GM12864 (cell line): Measurements from ENCODE around the gene MRPL53.
"Not testable (repeated sequence)": the region's sequence is repeated elsewhere in the genome, so short reads cannot be mapped to it uniquely, and the experiment has no call there.

Source experiments
- DNase-seq: peaks from one replicate; pipeline ENCODE4 v3.0.0-alpha.2; 2011; ENCODE audit warnings: low read depth
- H3K4me3 ChIP-seq: 2 replicates; pipeline ENCODE4 v1.5.1; 2011; ENCODE audit warnings: mild to moderate bottlenecking, low read depth, low read length, control low read depth
- CTCF ChIP-seq: IDR thresholded peaks from 2 replicates; pipeline ENCODE4 v1.5.1; 2011; ENCODE audit warnings: low read depth, mild to moderate bottlenecking, moderate library complexity, low read length, control low read depth, inconsistent platforms; ENCODE audit errors: missing control alignments

The MRPL53 gene

GRCh38 chr2:74448771-74449170 lies 23.7 kb downstream of the MRPL53 start:
- no peak overlapping the region for H3K4me3 ChIP-seq
- no peak for TF ChIP-seq CTCF
- DNase-seq: no peak

- DNase-seq: no peak
- no peak for TF ChIP-seq CTCF
- H3K4me3 ChIP-seq: no peak overlapping the region
Observed at GRCh38 chr2:74447230-74447999, 25.1 kb downstream of the MRPL53 start.

GRCh38 chr2:74444498-74445318 lies 27.8 kb downstream of the MRPL53 start:
- TF ChIP-seq CTCF: no peak
- no peak overlapping the region for H3K4me3 ChIP-seq
- no peak for DNase-seq

- DNase-seq: not testable (repeated sequence)
- H3K4me3 ChIP-seq: peak overlapping the region; percentile 28; the same call in 1 of the 2 replicates
Observed at GRCh38 chr2:74442483-74443297, 29.8 kb downstream of the MRPL53 start.

- DNase-seq: no peak
Observed at GRCh38 chr2:74441690-74442482, 30.6 kb downstream of the MRPL53 start, which contains the start of gene RTKN. Gene RTKN (minus strand): TSS chr2:74441937. CDS start chr2:74441816, 121 bp downstream.

GRCh38 chr2:74441170-74441689 lies 31.2 kb downstream of the MRPL53 start:
- no peak for TF ChIP-seq CTCF
- DNase-seq: no peak
- peak overlapping the region; percentile 28 for H3K4me3 ChIP-seq

More at GRCh38 chr2:74441690-74442482, 30.6 kb downstream of the MRPL53 start, which contains the start of gene RTKN:
- peak within 1 kb of the TSS; percentile 38 for H3K4me3 ChIP-seq
- no peak for TF ChIP-seq CTCF
